Lung (tissue), 12 donors: ENCODE data around the gene THY1. TPM values are rescaled to one million over a fixed set of nuclear protein-coding genes. Genes with fewer than 3 reads are reported as not detected.

Experiments used
- ATAC-seq: fragments of 200-7000 bp; cut with Tn5 transposase; one replicate; pipeline ENCODE4 v1.9.1; 2020; ENCODE audit warnings: moderate number of reproducible peaks; ENCODE audit not compliant: insufficient read depth, low FRiP score
- DNase-seq, 3 donors: peaks; one replicate each; pipeline ENCODE4 v3.0.0-alpha.2; 2013 to 2017
- H3K27ac ChIP-seq, 2 donors: one replicate each; pipeline ENCODE4 v1.5.1; 2013; ENCODE audit warnings: mild to moderate bottlenecking in 2 of 2, moderate library complexity in 2 of 2, control low read depth in 1 of 2, inconsistent platforms in 1 of 2, low read depth in 1 of 2, low read length in 1 of 2
- H3K27me3 ChIP-seq, 3 donors: one replicate each; pipeline ENCODE4 v1.5.1; 2013; ENCODE audit warnings: low read length in 2 of 3; ENCODE audit not compliant: control insufficient read depth in 3 of 3, insufficient read depth in 3 of 3
- H3K36me3 ChIP-seq, 4 donors: one replicate each; pipeline ENCODE4 v1.5.1; 2013; ENCODE audit warnings: low read length in 4 of 4, mild to moderate bottlenecking in 1 of 4, moderate library complexity in 1 of 4; ENCODE audit not compliant: control insufficient read depth in 4 of 4, insufficient read depth in 4 of 4
- H3K4me1 ChIP-seq, 5 donors: one replicate each; pipeline ENCODE4 v1.5.1; 2013; ENCODE audit warnings: low read length in 5 of 5, mild to moderate bottlenecking in 2 of 5, moderate library complexity in 1 of 5; ENCODE audit not compliant: control insufficient read depth in 5 of 5, insufficient read depth in 5 of 5
- H3K4me3 ChIP-seq: one replicate; pipeline ENCODE4 v1.5.1; 2013; ENCODE audit warnings: mild to moderate bottlenecking, control low read depth, moderate library complexity
- H3K9ac ChIP-seq, 2 donors: one replicate each; pipeline ENCODE4 v1.5.1; 2013; ENCODE audit warnings: low read length in 2 of 2, control low read depth in 1 of 2; ENCODE audit not compliant: insufficient read depth in 1 of 2
- H3K9me3 ChIP-seq, 4 donors: one replicate each; pipeline ENCODE4 v1.5.1; 2013; ENCODE audit warnings: low read length in 3 of 4, mild to moderate bottlenecking in 1 of 4, moderate library complexity in 1 of 4; ENCODE audit not compliant: control insufficient read depth in 4 of 4, insufficient read depth in 3 of 4
- CTCF ChIP-seq: IDR thresholded peaks from 2 replicates; pipeline ENCODE4 v1.5.1; 2012; ENCODE audit warnings: mild to moderate bottlenecking; ENCODE audit errors: control extremely low read depth, extremely low read depth
- WGBS, 2 donors: extraction: QIAGEN DNeasy Blood & Tissue Kit; methylation state at CpG; one replicate each; pipeline ENCODE4 v1.1.7; 2013; 5-methylcytosine and 5-hydroxymethylcytosine counted together
- polyA plus RNA-seq, 2 donors: library from polyadenylated mRNA; stranded (reverse); fragments of 200-250 nt; gene quantifications; one replicate each; pipeline ENCODE4 v1.2.1, GENCODE V29; 2013
- total RNA-seq, 2 donors: library from RNA; depleted of rRNA in 1 of 2; stranded (reverse); fragments of >200 nt in 1 of 2; gene quantifications; one replicate each; pipeline ENCODE4 v1.2.1, GENCODE V29; 2014 to 2021
- donor health status: control.
- donor health status: control.
- donor health status: Bipolar disorder and iron deficiency.
- donor health status: healthy.
- donor health status: DM: yes; HTN: yes; CAD: no.

THY1 gene
- total and polyA plus RNA-seq, 4 donors = 5.1 to 44.2 (median 13.3) TPM

- Histone ChIP-seq H3K9me3 (no peaks in the 10 kb centered on the region), H3K36me3 (no peaks in the 10 kb centered on the region), H3K27me3 (no peaks in the 10 kb centered on the region), H3K4me3 (no peak overlapping the region), H3K9ac (no peak overlapping the region), H3K27ac (no peak overlapping the region), H3K4me1 (peaks cover 0 to 10% (median 0%) of the 10 kb centered on the region in 5 donors)
- DNase-seq (no peak), ATAC-seq (no peak)
- TF ChIP-seq CTCF = no peak
- 84 to 94% methylated on average over 5 to 6 of the region's 6 CpGs for WGBS, 2 donors
These were observed 27.8 kb upstream of the THY1 start for GRCh38 chr11:119450590-119451326.

GRCh38 chr11:119449498-119449897 is 26.5 kb upstream of the THY1 start:
- Histone ChIP-seq H3K4me1 (peaks cover 0 to 18% (median 0%) of the 10 kb centered on the region in 5 donors), H3K4me3 (no peak overlapping the region), H3K9ac (no peak overlapping the region), H3K27me3 (no peaks in the 10 kb centered on the region), H3K27ac (no peak overlapping the region), H3K36me3 (no peaks in the 10 kb centered on the region), H3K9me3 (no peaks in the 10 kb centered on the region)
- WGBS, 2 donors = 68 to 85% methylated on average over 3 of the region's 3 CpGs
- no peak for DNase-seq
- TF ChIP-seq CTCF = no peak
- ATAC-seq = no peak

- Histone ChIP-seq H3K36me3 (no peaks in the 10 kb centered on the region), H3K27ac (no peak overlapping the region), H3K4me1 (peaks cover 0 to 18% (median 0%) of the 10 kb centered on the region in 5 donors), H3K9ac (no peak overlapping the region), H3K4me3 (no peak overlapping the region), H3K9me3 (no peaks in the 10 kb centered on the region), H3K27me3 (no peaks in the 10 kb centered on the region)
- no peak for DNase-seq
- WGBS, 2 donors = 91 to 96% methylated on average over 4 of the region's 4 CpGs
- no peak for TF ChIP-seq CTCF
- ATAC-seq = no peak
These were observed 25.4 kb upstream of the THY1 start for GRCh38 chr11:119448380-119448779.
